ENCODE results near the gene IRF4.

The IRF4 gene

GRCh38 chr6:449486-450419, 58.2 kb downstream of the IRF4 start:
- Histone ChIP-seq H2AFZ (ENCODE audit: low read length) (no peak overlapping the region), H3K9me2 (replicated peaks; ENCODE audit: insufficient read depth, low read length) (no peaks in the 10 kb centered on the region)

DNA sequence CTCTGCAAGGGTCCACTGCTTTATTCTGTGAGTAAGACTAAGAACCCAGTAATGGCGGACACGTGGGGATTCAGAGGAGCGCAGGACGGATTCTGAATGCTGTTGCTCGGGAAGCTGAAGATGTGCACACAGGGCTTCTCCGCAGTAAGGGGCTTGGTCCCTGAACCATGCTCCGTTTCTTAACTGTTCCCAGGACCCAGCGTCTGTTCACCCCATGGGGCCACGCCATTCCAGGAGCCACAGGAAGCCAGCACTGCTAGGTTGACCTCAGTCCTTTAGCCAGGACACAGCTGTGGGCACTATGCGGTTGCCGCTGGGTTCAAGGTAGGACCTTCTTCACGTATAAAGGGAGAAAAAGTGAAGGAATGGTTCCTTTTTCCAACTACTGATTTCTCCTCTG, 59.8 kb downstream of the IRF4 start:
- Histone ChIP-seq H3K79me2 (ENCODE audit: low read length) (no peaks in the 10 kb centered on the region), H3K4me1 (ENCODE audit: low read length) (no peaks in the 10 kb centered on the region), H3K27me3 (replicated peaks; ENCODE audit: insufficient read depth, low read length) (no peaks in the 10 kb centered on the region), H4K20me1 (ENCODE audit: insufficient read depth, low read length) (no peaks in the 10 kb centered on the region), H3K4me3 (ENCODE audit: low read length) (no peak overlapping the region), H3K9ac (ENCODE audit: low read length) (no peak overlapping the region), H3F3A (ENCODE audit: insufficient read depth, low read length) (no peaks in the 10 kb centered on the region), H3K27ac (ENCODE audit: low read length) (no peak overlapping the region), H3K4me2 (ENCODE audit: low read depth, low read length) (no peak overlapping the region), H3K9me2 (replicated peaks; ENCODE audit: insufficient read depth, low read length) (no peaks in the 10 kb centered on the region), H3K9me3 (replicated peaks; ENCODE audit: insufficient read depth, low read length) (no peaks in the 10 kb centered on the region), H3K36me3 (replicated peaks; ENCODE audit: insufficient read depth, low read length) (no peaks in the 10 kb centered on the region), H2AFZ (ENCODE audit: low read length) (no peak overlapping the region)
- TF ChIP-seq EZH2 (optimal IDR thresholded peaks at IDR 0.05; ENCODE audit: low read depth, low read length) = no peak
- TF ChIP-seq, protein P1, sequence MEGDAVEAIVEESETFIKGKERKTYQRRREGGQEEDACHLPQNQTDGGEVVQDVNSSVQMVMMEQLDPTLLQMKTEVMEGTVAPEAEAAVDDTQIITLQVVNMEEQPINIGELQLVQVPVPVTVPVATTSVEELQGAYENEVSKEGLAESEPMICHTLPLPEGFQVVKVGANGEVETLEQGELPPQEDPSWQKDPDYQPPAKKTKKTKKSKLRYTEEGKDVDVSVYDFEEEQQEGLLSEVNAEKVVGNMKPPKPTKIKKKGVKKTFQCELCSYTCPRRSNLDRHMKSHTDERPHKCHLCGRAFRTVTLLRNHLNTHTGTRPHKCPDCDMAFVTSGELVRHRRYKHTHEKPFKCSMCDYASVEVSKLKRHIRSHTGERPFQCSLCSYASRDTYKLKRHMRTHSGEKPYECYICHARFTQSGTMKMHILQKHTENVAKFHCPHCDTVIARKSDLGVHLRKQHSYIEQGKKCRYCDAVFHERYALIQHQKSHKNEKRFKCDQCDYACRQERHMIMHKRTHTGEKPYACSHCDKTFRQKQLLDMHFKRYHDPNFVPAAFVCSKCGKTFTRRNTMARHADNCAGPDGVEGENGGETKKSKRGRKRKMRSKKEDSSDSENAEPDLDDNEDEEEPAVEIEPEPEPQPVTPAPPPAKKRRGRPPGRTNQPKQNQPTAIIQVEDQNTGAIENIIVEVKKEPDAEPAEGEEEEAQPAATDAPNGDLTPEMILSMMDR (IDR thresholded peaks at IDR 0.05; ENCODE audit: low read length) = no peak
- TF ChIP-seq EZH2phosphoT487 (IDR thresholded peaks at IDR 0.05; ENCODE audit: low read length) = no peak
- no peak for DNase-seq

More at GRCh38 chr6:449486-450419, 58.2 kb downstream of the IRF4 start:
- Histone ChIP-seq H3F3A (ENCODE audit: insufficient read depth, low read length) (no peaks in the 10 kb centered on the region), H3K79me2 (ENCODE audit: low read length) (no peaks in the 10 kb centered on the region), H3K9me3 (replicated peaks; ENCODE audit: insufficient read depth, low read length) (no peaks in the 10 kb centered on the region), H3K9ac (ENCODE audit: low read length) (no peak overlapping the region), H4K20me1 (ENCODE audit: insufficient read depth, low read length) (no peaks in the 10 kb centered on the region), H3K36me3 (replicated peaks; ENCODE audit: insufficient read depth, low read length) (no peaks in the 10 kb centered on the region), H3K4me1 (ENCODE audit: low read length) (no peaks in the 10 kb centered on the region), H3K4me3 (ENCODE audit: low read length) (no peak overlapping the region), H3K4me2 (ENCODE audit: low read depth, low read length) (no peak overlapping the region), H3K27me3 (replicated peaks; ENCODE audit: insufficient read depth, low read length) (no peaks in the 10 kb centered on the region), H3K27ac (ENCODE audit: low read length) (no peak overlapping the region)
- no peak for DNase-seq
- TF ChIP-seq, protein P1 (IDR thresholded peaks at IDR 0.05; ENCODE audit: low read length) = no peak
- TF ChIP-seq EZH2 (optimal IDR thresholded peaks at IDR 0.05; ENCODE audit: low read depth, low read length) (no peak), EZH2phosphoT487 (IDR thresholded peaks at IDR 0.05; ENCODE audit: low read length) (no peak)

DNA sequence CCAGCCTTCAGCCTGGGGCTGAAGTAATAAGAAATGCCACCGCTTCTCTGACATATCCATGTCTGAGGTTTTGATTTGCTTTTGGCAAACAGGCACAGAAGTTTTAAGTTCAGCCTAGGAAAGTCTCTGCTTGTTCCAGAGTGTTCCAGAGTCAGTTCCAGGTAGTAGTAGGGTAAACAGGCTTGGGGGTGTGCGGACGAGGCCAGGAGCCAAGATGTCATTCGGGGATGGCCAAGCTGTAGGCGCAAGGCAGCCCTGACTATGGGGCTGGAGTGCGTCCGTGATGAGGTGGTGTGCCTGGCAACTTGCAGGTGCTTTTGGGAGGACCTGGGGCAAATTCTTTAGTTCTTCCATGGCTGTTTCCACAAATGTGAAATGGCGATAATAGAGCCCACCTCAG, 60.3 kb downstream of the IRF4 start:
- no peaks in the 10 kb centered on the region for H3K36me3 ChIP-seq (replicated peaks; ENCODE audit: insufficient read depth, low read length)
- H3K27ac ChIP-seq (ENCODE audit: low read length) = no peak overlapping the region

More for the DNA sequence above, 60.3 kb downstream of the IRF4 start:
- H3K27me3 ChIP-seq (replicated peaks; ENCODE audit: insufficient read depth, low read length) = no peaks in the 10 kb centered on the region
- H3K9me2 ChIP-seq (replicated peaks; ENCODE audit: insufficient read depth, low read length) = no peaks in the 10 kb centered on the region
- TF ChIP-seq EZH2 (optimal IDR thresholded peaks at IDR 0.05; ENCODE audit: low read depth, low read length) (no peak), EZH2phosphoT487 (IDR thresholded peaks at IDR 0.05; ENCODE audit: low read length) (no peak)
- TF ChIP-seq, protein P1 (IDR thresholded peaks at IDR 0.05; ENCODE audit: low read length) = no peak
- H3K9ac ChIP-seq (ENCODE audit: low read length) = no peak overlapping the region
- H3K4me3 ChIP-seq (ENCODE audit: low read length) = no peak overlapping the region
- H3K4me1 ChIP-seq (ENCODE audit: low read length) = no peaks in the 10 kb centered on the region
- H2AFZ ChIP-seq (ENCODE audit: low read length) = no peak overlapping the region
- DNase-seq = no peak
- no peaks in the 10 kb centered on the region for H4K20me1 ChIP-seq (ENCODE audit: insufficient read depth, low read length)
- no peaks in the 10 kb centered on the region for H3F3A ChIP-seq (ENCODE audit: insufficient read depth, low read length)
- no peak overlapping the region for H3K4me2 ChIP-seq (ENCODE audit: low read depth, low read length)
- H3K79me2 ChIP-seq (ENCODE audit: low read length) = no peaks in the 10 kb centered on the region
- H3K9me3 ChIP-seq (replicated peaks; ENCODE audit: insufficient read depth, low read length) = no peaks in the 10 kb centered on the region

Measured in MM.1S (cell line).